ENCODE results near the gene ZFYVE21. TPM values are rescaled to one million over a fixed set of nuclear protein-coding genes. Genes with fewer than 3 reads are reported as not detected.

The ZFYVE21 gene
- total RNA-seq, 2 experiments from 2014 or later: 16.9 to 17.2 TPM

DNA sequence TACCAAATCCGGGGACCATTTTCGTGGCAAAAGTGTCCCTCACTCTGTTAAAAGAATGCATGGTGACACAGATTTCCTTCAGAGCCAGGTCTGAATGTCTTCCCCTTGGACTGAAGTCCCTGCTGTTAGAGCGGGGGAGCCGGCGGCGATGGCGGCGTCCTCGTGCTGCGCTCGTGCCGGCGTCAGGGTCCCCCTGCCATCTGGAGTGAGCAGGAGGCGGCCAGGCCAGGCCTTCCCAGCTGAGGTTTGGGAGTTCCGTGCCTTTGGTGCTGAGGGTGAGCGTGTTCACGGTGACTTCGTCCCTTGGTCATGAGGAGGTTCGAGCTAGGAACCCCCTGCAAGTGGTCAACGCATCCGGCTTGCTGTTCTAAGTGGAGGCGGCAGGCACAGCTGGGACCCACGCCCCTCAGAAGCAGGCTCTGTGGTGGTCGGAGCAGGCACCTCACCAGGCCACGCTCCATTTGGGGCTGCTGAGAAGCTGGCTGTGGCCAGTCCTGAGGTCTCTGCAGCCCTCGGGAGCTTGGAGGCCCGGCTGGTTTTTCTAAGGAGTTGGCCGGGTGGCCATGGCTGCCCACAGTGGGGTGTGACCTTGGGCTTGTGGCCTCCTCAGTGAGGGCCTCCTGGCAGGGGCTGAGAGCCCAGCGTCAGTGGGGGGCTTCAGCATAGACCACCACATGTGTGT is 9.5 kb downstream of the ZFYVE21 start:
- CTCF ChIA-PET: no interaction called here
- Mint-ChIP-seq H3K27me3 (no peaks in the 10 kb centered on the region), H3K4me3 (no peak overlapping the region), H3K4me1 (peaks cover 3% of the 10 kb centered on the region), H3K36me3 (ENCODE audit: low read depth) (no peaks in the 10 kb centered on the region), H3K9me3 (no peaks in the 10 kb centered on the region), H3K27ac (no peak overlapping the region)
- DNase-seq: no peak
- POLR2A ChIA-PET: no interaction called here

DNA sequence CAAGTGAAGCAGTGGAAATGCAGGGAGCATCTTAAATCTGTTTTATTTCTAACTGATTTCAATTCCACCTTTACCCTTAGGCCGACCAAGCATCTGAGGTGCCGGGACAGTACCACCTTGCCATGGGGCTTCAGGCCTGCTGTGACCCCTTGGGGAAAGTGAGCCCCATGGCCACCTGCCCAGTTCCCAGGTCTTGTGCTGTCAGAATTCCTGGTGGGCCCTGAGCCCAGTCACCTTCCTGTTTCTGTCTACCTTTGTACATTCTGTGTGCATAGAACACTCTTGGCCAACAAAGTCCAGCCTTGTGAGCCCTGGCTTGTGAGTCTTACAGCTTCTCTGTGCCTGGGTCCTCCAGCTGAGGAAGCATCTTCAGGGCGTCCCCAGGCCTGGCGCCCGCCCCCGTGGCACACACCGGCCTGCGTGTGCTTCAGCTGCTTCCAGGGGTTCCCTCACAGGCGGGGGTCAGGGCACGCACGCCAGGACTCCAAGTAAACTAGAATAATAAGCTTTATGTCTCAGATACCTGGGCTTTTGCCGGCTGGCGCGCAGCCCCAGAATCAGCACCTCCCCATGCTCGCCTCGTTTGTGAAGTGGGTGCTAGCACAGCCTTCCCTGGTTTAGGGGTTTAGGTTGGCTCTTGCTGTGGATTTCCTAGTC is 10.3 kb downstream of the ZFYVE21 start:
- POLR2A ChIA-PET: no interaction called here
- Mint-ChIP-seq H3K36me3 (ENCODE audit: low read depth) (no peaks in the 10 kb centered on the region), H3K4me3 (no peak overlapping the region), H3K4me1 (no peaks in the 10 kb centered on the region), H3K9me3 (no peaks in the 10 kb centered on the region), H3K27me3 (no peaks in the 10 kb centered on the region), H3K27ac (no peak overlapping the region)
- CTCF ChIA-PET: interaction anchor here (0.6 to 0.9 kb wide), 2 partner anchors 10 to 11 kb away, joined by 3 read pairs; partner anchors contain the start of genes XRCC3 and ZFYVE21
- no peak for DNase-seq

DNA sequence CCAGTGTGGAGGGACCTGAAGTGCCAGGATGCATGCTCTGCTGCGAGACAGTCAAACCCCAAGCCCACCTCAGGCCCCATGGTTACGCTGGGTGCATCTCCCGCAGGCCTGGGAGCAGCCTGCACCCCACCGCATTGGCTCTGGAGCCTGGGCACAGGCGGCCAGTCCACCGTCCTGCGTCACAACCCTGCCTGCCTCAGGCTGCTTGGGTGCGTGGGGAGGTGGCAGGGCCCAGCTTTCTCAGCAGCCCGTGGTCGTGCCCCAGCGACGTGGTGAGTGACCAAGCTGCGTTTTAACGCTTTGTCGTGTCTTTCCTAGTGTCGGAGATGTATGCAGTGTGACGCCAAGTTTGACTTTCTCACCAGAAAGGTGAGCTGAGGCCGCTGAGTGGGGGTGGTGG is 10.9 kb downstream of the ZFYVE21 start:
- no peaks in the 10 kb centered on the region for H3K4me1 Mint-ChIP-seq
- H3K9me3 Mint-ChIP-seq: no peaks in the 10 kb centered on the region
- ChIA-PET POLR2A (no interaction called here), CTCF (interaction anchor here (0.6 to 0.9 kb wide), 2 partner anchors 11 to 12 kb away, joined by 3 read pairs; partner anchors contain the start of genes XRCC3 and ZFYVE21)
- H3K27ac Mint-ChIP-seq: no peak overlapping the region
- no peak overlapping the region for H3K4me3 Mint-ChIP-seq
- H3K36me3 Mint-ChIP-seq (ENCODE audit: low read depth): no peaks in the 10 kb centered on the region
- no peak for DNase-seq
- no peaks in the 10 kb centered on the region for H3K27me3 Mint-ChIP-seq

DNA sequence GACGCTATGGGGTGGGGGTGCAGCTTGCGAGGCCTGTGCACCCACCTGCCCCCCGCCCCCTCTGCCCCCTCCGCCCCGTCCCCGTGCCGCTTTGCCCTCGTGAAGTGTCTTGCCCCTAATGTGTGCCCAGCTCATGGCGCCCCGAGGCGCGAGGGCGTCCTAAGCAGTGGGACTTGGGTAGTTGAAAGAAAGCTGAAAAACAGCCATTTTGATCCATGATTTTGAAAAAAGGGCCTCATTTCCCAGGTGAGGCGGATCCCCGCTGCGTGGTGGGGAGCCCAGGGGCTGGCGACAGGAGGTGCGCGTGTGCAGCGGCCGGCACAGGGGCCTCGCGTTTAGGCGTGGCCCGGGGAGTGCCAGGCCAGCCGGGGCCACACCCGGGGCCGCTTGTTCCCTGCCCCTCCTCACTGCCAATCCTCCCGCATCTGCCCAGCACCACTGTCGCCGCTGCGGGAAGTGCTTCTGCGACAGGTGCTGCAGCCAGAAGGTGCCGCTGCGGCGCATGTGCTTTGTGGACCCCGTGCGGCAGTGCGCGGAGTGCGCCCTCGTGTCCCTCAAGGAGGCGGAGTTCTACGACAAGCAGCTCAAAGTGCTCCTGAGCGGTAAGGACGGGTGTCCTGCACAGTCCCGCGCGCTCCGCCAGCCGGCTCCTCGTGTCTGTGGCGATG is 11.8 kb downstream of the ZFYVE21 start:
- CTCF ChIA-PET: interaction anchor here (1.4 kb wide), 1 partner anchor 9 kb away, joined by 3 read pairs; no protein-coding TSS in a partner anchor

DNA sequence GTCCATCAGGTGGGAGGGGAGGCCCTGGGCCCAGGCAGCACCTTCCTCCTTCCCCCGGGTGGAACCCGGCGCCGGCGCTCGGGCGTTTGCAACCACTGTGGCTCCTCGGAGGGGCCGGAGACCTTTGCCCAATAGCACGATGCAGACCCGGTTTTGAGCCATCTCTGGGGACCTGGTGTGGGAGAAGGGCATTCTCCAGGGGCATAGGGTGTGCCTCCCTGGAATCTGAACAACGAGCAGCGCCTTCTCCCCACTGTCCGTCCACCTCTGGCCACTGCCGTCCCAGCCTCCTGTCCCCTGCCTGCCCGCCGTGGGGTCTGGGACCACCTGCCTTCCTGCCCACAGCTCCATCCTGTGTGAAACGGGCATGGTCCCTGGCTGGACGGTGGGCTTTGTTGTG is 12.5 kb downstream of the ZFYVE21 start:
- CTCF ChIA-PET: interaction anchor here (1.4 kb wide), 1 partner anchor 8 kb away, joined by 3 read pairs; no protein-coding TSS in a partner anchor
- POLR2A ChIA-PET: no interaction called here
- DNase-seq: no peak

More for the DNA sequence above, 11.8 kb downstream of the ZFYVE21 start:
- Mint-ChIP-seq H3K36me3 (ENCODE audit: low read depth) (no peaks in the 10 kb centered on the region), H3K27me3 (no peaks in the 10 kb centered on the region), H3K4me1 (no peaks in the 10 kb centered on the region), H3K9me3 (no peaks in the 10 kb centered on the region), H3K27ac (no peak overlapping the region), H3K4me3 (no peak overlapping the region)
- no peak for DNase-seq
- POLR2A ChIA-PET: no interaction called here

DNA sequence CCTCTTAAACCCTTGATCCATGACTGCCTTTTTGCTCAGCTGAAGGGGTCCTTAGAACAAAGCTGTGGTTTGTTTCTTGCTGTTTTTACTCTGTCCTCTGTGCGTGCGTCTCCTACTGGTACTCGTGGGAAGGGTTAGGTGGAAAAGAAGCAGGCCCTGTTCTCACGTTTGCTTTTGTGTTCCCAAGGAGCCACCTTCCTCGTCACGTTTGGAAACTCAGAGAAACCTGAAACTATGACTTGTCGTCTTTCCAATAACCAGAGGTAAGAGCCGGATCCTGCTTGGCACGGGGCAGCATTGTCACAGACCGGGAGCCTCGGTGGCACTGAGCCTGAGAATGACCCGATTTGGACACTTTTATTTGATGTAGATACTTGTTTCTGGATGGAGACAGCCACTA is 13.1 kb downstream of the ZFYVE21 start:
- Mint-ChIP-seq H3K4me3 (no peak overlapping the region), H3K27ac (no peak overlapping the region), H3K4me1 (no peaks in the 10 kb centered on the region), H3K36me3 (ENCODE audit: low read depth) (no peaks in the 10 kb centered on the region), H3K9me3 (no peaks in the 10 kb centered on the region), H3K27me3 (no peaks in the 10 kb centered on the region)
- DNase-seq: no peak
- ChIA-PET CTCF (interaction anchor here (1.4 kb wide), 1 partner anchor 8 kb away, joined by 3 read pairs; no protein-coding TSS in a partner anchor), POLR2A (no interaction called here)

More for the DNA sequence above, 12.5 kb downstream of the ZFYVE21 start:
- no peak overlapping the region for H3K27ac Mint-ChIP-seq
- H3K36me3 Mint-ChIP-seq (ENCODE audit: low read depth): no peaks in the 10 kb centered on the region
- no peak overlapping the region for H3K4me3 Mint-ChIP-seq
- H3K4me1 Mint-ChIP-seq: no peaks in the 10 kb centered on the region
- H3K9me3 Mint-ChIP-seq: no peaks in the 10 kb centered on the region
- H3K27me3 Mint-ChIP-seq: no peaks in the 10 kb centered on the region

DNA sequence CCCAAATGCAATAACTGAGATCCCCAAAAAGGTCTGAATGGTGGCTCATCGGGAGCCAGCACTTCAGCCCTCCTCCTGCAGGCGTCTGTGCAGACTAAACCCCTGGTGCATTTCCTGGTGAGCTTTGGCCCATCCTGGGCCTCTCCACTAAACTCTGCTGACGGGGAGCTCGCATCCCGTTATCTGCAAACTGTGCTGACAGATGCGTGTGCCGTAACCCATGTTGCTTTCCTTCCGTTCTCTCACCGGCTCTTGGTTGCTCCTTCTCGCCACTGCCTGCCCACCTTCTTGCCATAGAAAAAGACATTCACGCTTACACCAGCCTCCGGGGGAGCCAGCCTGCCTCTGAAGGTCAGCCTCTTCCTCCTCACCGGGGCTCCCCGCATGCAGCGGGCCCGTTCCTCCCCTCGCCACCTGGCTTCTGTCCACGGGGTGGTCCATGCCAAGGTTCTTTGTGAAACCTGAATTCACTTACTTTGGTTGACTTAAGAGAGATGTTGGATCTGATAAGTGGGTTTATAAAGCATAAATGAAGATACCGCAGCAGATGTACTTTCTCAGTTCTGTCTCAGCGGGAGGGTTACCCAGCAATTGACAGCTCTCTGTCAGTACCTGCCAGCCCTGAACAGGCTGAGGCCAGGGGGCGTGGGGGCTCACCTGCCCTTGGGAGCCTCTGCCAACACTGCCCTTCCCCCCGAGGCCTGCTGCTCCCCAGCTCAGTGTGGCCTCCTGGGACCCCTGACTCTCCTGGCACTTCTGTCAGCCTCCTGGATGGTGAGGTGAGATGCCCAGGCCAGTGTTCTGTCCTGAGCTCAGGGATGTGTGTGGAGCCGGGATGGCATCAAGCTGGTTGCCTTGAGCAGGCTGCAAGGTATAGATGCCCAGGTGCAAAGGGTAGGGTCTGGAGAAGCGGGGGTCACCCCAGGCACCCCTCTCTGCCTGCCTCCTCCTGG is 14.2 kb downstream of the ZFYVE21 start:
- CTCF ChIA-PET: interaction anchor here (1.5 kb wide), 1 partner anchor 14 kb away, joined by 3 read pairs; the partner anchor contains the start of genes XRCC3 and ZFYVE21
- Mint-ChIP-seq H3K27me3 (no peaks in the 10 kb centered on the region), H3K36me3 (ENCODE audit: low read depth) (no peaks in the 10 kb centered on the region), H3K4me1 (no peaks in the 10 kb centered on the region), H3K4me3 (no peak overlapping the region), H3K27ac (no peak overlapping the region), H3K9me3 (no peaks in the 10 kb centered on the region)
- no peak for DNase-seq
- POLR2A ChIA-PET: no interaction called here

DNA sequence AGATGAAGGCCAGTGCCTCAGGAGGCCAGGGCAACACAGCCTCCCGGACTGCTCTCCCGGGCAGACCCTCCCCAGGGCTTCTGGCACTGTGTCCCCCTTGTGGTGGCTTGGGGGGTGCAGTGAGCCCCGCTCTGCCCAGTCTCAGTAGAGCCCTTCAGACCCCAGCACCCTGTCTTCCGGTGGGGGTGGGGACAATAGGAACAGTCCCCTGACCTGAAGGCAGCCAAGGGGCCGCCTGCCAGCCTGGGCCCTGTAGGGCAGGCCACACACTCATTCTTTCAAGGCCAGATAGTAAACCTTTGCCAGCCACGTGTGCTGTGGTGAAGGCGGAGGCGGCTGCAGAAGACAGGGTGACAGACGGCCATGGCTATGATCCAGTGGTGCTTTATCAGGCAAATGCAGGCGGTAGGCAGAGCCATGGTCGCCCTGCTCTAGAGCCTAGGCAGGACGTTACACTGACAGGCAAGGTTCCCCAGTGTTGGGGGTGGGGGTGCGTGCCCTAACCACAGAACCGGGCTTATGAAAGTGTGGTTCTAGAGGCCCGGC is 15.0 kb downstream of the ZFYVE21 start:
- H3K27ac Mint-ChIP-seq: peak overlapping the region; percentile 36
- CTCF ChIA-PET: interaction anchor here (1.2 to 1.5 kb wide), 2 partner anchors 15 to 74 kb away, joined by 3 read pairs; partner anchors contain the start of genes XRCC3 and ZFYVE21
- no peaks in the 10 kb centered on the region for H3K9me3 Mint-ChIP-seq
- no peaks in the 10 kb centered on the region for H3K36me3 Mint-ChIP-seq (ENCODE audit: low read depth)
- H3K27me3 Mint-ChIP-seq: no peaks in the 10 kb centered on the region
- H3K4me3 Mint-ChIP-seq: no peak overlapping the region
- DNase-seq: no peak
- POLR2A ChIA-PET: no interaction called here
- no peaks in the 10 kb centered on the region for H3K4me1 Mint-ChIP-seq

DNA sequence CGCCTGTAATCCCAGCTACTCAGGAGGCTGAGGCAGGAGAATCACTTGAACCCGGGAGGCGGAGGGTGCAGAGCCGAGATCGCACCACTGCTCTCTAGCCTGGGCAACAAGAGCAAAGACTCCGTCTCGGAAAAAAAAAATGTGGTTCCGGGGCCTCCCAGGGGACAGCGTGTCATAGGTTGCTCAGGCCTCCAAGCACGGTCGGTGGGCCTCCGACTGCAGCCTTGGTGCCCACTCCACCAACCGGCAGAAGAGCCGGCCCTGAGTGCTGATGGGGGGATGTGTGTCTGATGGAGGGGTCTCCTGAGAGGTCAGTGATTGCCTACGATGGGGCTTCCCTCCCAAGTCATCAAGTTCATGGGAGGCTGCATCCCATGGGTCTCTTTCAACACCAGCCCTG is 15.9 kb downstream of the ZFYVE21 start:
- no peak overlapping the region for H3K27ac Mint-ChIP-seq
- H3K9me3 Mint-ChIP-seq: no peaks in the 10 kb centered on the region
- H3K4me3 Mint-ChIP-seq: no peak overlapping the region
- no peaks in the 10 kb centered on the region for H3K27me3 Mint-ChIP-seq
- H3K36me3 Mint-ChIP-seq (ENCODE audit: low read depth): no peaks in the 10 kb centered on the region
- ChIA-PET CTCF (interaction anchor here (1.2 kb wide), 1 partner anchor 73 kb away, joined by 3 read pairs; no protein-coding TSS in a partner anchor), POLR2A (interaction anchor here (0.6 kb wide), 1 partner anchor 61 kb away, joined by 3 read pairs; no protein-coding TSS in a partner anchor)
- no peaks in the 10 kb centered on the region for H3K4me1 Mint-ChIP-seq
- no peak for DNase-seq

DNA sequence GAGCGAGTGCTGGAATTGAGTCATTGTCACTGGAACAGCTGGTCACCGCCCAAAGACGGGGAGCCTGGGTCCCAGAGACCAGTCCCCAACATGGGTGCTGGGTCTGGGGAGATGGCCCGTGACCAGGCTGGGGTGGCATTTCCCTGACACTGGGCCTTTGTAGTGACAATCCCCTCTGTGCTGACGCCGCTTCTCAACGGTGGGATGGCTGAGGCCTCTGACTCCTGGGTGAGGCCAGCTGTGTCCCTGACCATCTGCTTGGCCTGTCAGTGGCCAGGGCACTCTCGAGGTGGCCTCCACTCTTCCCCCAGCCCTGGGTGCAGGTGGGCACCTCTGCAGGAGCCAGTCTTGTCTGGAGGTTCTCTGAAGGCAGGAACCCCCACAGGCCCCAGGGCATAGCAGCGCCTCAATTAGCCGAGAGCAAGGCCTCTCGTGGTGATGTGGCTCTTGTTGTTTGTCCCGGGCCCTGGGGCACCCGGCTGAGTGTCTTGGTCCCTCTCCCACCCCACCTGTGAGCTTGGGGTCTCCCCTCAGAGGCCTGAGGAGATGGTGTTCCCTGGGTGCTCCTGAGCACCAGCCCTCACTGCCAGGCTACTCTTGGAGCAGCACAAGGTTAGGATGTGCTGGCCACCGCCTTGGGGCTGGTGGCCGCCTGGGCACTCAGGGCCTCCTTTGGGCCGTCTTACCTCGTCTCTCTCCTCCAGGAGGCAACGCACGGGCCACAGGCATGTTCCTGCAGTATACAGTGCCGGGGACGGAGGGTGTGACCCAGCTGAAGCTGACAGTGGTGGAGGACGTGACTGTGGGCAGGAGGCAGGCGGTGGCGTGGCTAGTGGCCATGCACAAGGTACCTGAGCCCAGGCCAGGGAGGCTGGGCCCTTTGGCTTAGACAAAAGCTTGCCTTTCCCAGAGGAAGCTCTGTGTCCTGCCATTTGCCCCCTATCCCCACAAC is 16.6 kb downstream of the ZFYVE21 start:
- Mint-ChIP-seq H3K4me3 (no peak overlapping the region), H3K27ac (no peak overlapping the region), H3K4me1 (no peaks in the 10 kb centered on the region), H3K9me3 (no peaks in the 10 kb centered on the region), H3K36me3 (ENCODE audit: low read depth) (no peaks in the 10 kb centered on the region), H3K27me3 (no peaks in the 10 kb centered on the region)
- ChIA-PET POLR2A (interaction anchor here (0.6 kb wide), 1 partner anchor 60 kb away, joined by 3 read pairs; no protein-coding TSS in a partner anchor), CTCF (interaction anchor here (0.6 to 1.2 kb wide), 2 partner anchors 45 to 72 kb away, joined by 3 read pairs; no protein-coding TSS in a partner anchor)
- DNase-seq: no peak

All from activated CD4-positive, alpha-beta T cell treated with anti-CD3 and anti-CD28 coated beads, Interleukin-2, amount 10 ng/mL, durations not matched to agents 7 days and 5 days (primary cell).